OCI-LY7 (cell line): ENCODE measurements around the gene SLC2A5. TPM values are rescaled to one million over a fixed set of nuclear protein-coding genes. Genes with fewer than 3 reads are reported as not detected.

Experiments used
- BruUV-seq: library from RNA; stranded (reverse); fragments of 400-500 nt; replicated peaks from 2 replicates; lab custom pipeline; 2021; lab: Mats Ljungman, UMichigan
- CTCF ChIA-PET: fragments of 300-600 bp; sonication (Branson Sonifier 250); formaldehyde crosslinking; loops from one replicate; lab custom pipeline; 2022; ENCODE audit warnings: antibody characterized with exemption; ENCODE audit not compliant: unreplicated experiment; lab: Charles Lee
- POLR2A ChIA-PET: fragments of 300-600 bp; sonication (Branson Sonifier 250); formaldehyde crosslinking; loops from one replicate; lab custom pipeline; 2022; ENCODE audit warnings: antibody characterized with exemption; lab: Charles Lee
- DNase-seq: peaks from one replicate; pipeline ENCODE4 v3.0.0-alpha.2; 2015; ENCODE audit warnings: low spot score
- H2AFZ ChIP-seq: fragments of 200-600 bp; sonication (generic), shearing (Covaris generic); 2 replicates; pipeline ENCODE4 v1.6.1; 2014; ENCODE audit warnings: mild to moderate bottlenecking, antibody characterized with exemption, low read length, moderate library complexity
- H3K27ac ChIP-seq: fragments of 200-600 bp; sonication (generic); 2 replicates; pipeline ENCODE4 v1.5.1; 2014; ENCODE audit warnings: mixed run types, low read depth, mild to moderate bottlenecking, moderate library complexity, low read length, inconsistent platforms; ENCODE audit not compliant: poor library complexity, severe bottlenecking
- H3K36me3 ChIP-seq: fragments of 200-600 bp; sonication (generic); 2 replicates; pipeline ENCODE4 v1.6.1; 2014; ENCODE audit warnings: mild to moderate bottlenecking, antibody characterized with exemption, low read length, moderate library complexity, mixed read lengths; ENCODE audit not compliant: insufficient read depth
- H3K4me1 ChIP-seq: fragments of 200-600 bp; sonication (generic); 2 replicates; pipeline ENCODE4 v1.5.1; 2014; ENCODE audit warnings: mild to moderate bottlenecking, low read length; ENCODE audit not compliant: insufficient read depth, poor library complexity, severe bottlenecking
- H3K4me2 ChIP-seq: fragments of 200-600 bp; sonication (generic); 2 replicates; pipeline ENCODE4 v1.6.1; 2014; ENCODE audit warnings: mild to moderate bottlenecking, low read length
- H3K4me3 ChIP-seq: fragments of 200-600 bp; sonication (generic); 2 replicates; pipeline ENCODE4 v1.5.1; 2014; ENCODE audit warnings: mild to moderate bottlenecking, low read depth, low read length; ENCODE audit not compliant: poor library complexity, severe bottlenecking
- H3K79me2 ChIP-seq: fragments of 200-600 bp; sonication (generic); 2 replicates; pipeline ENCODE4 v1.6.1; 2016; ENCODE audit warnings: low read depth, mild to moderate bottlenecking, low read length, moderate library complexity, mixed read lengths; ENCODE audit not compliant: insufficient read depth
- H3K9me2 ChIP-seq: fragments of 200-600 bp; sonication (generic); 2 replicates; pipeline ENCODE4 v1.6.1; 2016; ENCODE audit warnings: mild to moderate bottlenecking, low read length, mixed read lengths; ENCODE audit not compliant: insufficient read depth
- H3K9me3 ChIP-seq: fragments of 200-600 bp; sonication (generic); 2 replicates; pipeline ENCODE4 v1.6.1; 2014; ENCODE audit warnings: mild to moderate bottlenecking, mixed run types, low read length, mixed read lengths
- H4K20me1 ChIP-seq: fragments of 200-600 bp; sonication (generic); 2 replicates; pipeline ENCODE4 v1.6.1; 2014; ENCODE audit warnings: mild to moderate bottlenecking, antibody characterized with exemption, low read length, moderate library complexity, mixed read lengths; ENCODE audit not compliant: insufficient read depth
- CTCF ChIP-seq: fragments of 200-600 bp; sonication (generic); conservative IDR thresholded peaks from 2 replicates; pipeline ENCODE4 v1.5.1; 2014; ENCODE audit warnings: mild to moderate bottlenecking, antibody characterized with exemption, low read length, moderate library complexity, mixed read lengths
- EZH2phosphoT487 ChIP-seq: fragments of 200-600 bp; sonication (generic); IDR thresholded peaks from 2 replicates; pipeline ENCODE4 v1.6.1; 2018; ENCODE audit warnings: low read depth, borderline replicate concordance, mild to moderate bottlenecking, mixed run types, antibody characterized with exemption, low read length, moderate library complexity, mixed read lengths
- intact Hi-C: fragments of 100-400 bp; cut with micrococcal nuclease; formaldehyde crosslinking; loops from one replicate; pipeline ENCODE4 v1.10.0; 2022; ENCODE audit not compliant: unreplicated experiment
- total RNA-seq, 2 experiments: library from RNA; depleted of rRNA in 1 of 2; stranded (reverse); fragments of >200 nt in 1 of 2; shearing (Covaris generic) in 1 of 2; gene quantifications; 2 replicates each; pipeline ENCODE4 v1.2.3, GENCODE V29; 2014 to 2022

SLC2A5 gene
- total RNA-seq, 2 experiments from 2014 or later, result 112 to 183 TPM

- Histone ChIP-seq H3K4me1 (no peaks in the 10 kb centered on the region), H3K27ac (peak overlapping the region; percentile 12), H3K9me2 (no peaks in the 10 kb centered on the region), H3K36me3 (peaks cover 90% of the 10 kb centered on the region), H3K4me2 (no peak overlapping the region), H3K79me2 (peaks cover 50% of the 10 kb centered on the region), H3K9me3 (no peaks in the 10 kb centered on the region), H2AFZ (no peak overlapping the region), H3K4me3 (no peak overlapping the region), H4K20me1 (0 out of 2 replicates have a peak, but pooled peaks cover 5% of the 10 kb centered on the region)
- CTCF ChIA-PET, result interaction anchor here (0.8 to 1.7 kb wide), 2 partner anchors 31 to 46 kb away, joined by 4 to 5 read pairs; no protein-coding TSS in a partner anchor
- no peak for DNase-seq
- intact Hi-C loops, result no loop called here
- TF ChIP-seq CTCF (no peak), EZH2phosphoT487 (no peak)
- POLR2A ChIA-PET, result interaction anchor here (0.7 to 2.6 kb wide), 2 partner anchors 11 to 26 kb away, joined by 3 to 9 read pairs; no protein-coding TSS in a partner anchor
- no TSS peak for BruUV-seq
Measured at GRCh38 chr1:9050803-9051202, 18.6 kb downstream of the SLC2A5 start.

- intact Hi-C loops, result no loop called here
- Histone ChIP-seq H3K4me2 (no peak overlapping the region), H3K4me3 (no peak overlapping the region), H3K27ac (no peak overlapping the region), H4K20me1 (0 out of 2 replicates have a peak, but pooled peaks cover 5% of the 10 kb centered on the region), H2AFZ (no peak overlapping the region), H3K79me2 (peaks cover 36% of the 10 kb centered on the region), H3K36me3 (peaks cover 91% of the 10 kb centered on the region), H3K9me2 (no peaks in the 10 kb centered on the region), H3K9me3 (no peaks in the 10 kb centered on the region), H3K4me1 (no peaks in the 10 kb centered on the region)
- no TSS peak for BruUV-seq
- POLR2A ChIA-PET, result interaction anchor here (1.7 to 2.6 kb wide), 2 partner anchors 11 to 13 kb away, joined by 8 to 9 read pairs; no protein-coding TSS in a partner anchor
- no peak for DNase-seq
- CTCF ChIA-PET, result no interaction called here
- no peak for TF ChIP-seq CTCF
- TF ChIP-seq EZH2phosphoT487, result no peak
Measured at GRCh38 chr1:9048551-9048950, 20.9 kb downstream of the SLC2A5 start.

GRCh38 chr1:9047019-9047418 lies 22.4 kb downstream of the SLC2A5 start:
- Histone ChIP-seq H3K79me2 (peaks cover 27% of the 10 kb centered on the region; the same call in 1 of the 2 replicates), H4K20me1 (0 out of 2 replicates have a peak, but pooled peaks cover 5% of the 10 kb centered on the region), H3K9me2 (no peaks in the 10 kb centered on the region), H3K36me3 (peaks cover 99% of the 10 kb centered on the region), H2AFZ (no peak overlapping the region), H3K4me2 (no peak overlapping the region), H3K9me3 (no peaks in the 10 kb centered on the region), H3K4me3 (no peak overlapping the region), H3K4me1 (peaks cover under 1% of the 10 kb centered on the region), H3K27ac (no peak overlapping the region)
- CTCF ChIA-PET, result no interaction called here
- DNase-seq, result no peak
- no peak for TF ChIP-seq CTCF
- no peak for TF ChIP-seq EZH2phosphoT487
- BruUV-seq, result no TSS peak
- intact Hi-C loops, result no loop called here
- POLR2A ChIA-PET, result interaction anchor here (0.9 kb wide), 1 partner anchor 15 kb away, joined by 4 read pairs; no protein-coding TSS in a partner anchor
